ENCODE measurements around the gene LRR1.

LRR1 gene

GRCh38 chr14:49598485-49599300 lies at the start of gene LRR1:
Gene LRR1 (plus strand): TSS chr14:49598940. CDS start chr14:49599021, 81 bp downstream.
- TF ChIP-seq CTCF (IDR thresholded peaks at IDR 0.05; ENCODE audit: low read depth, low read length, missing control alignments), result peak; percentile 0
- peak within 1 kb of the TSS; percentile 94 for H3K4me3 ChIP-seq (ENCODE audit: low read depth, low read length)
- DNase-seq (ENCODE audit: low read depth), result peak; percentile 49
- in situ Hi-C loops (cut with HindIII; ENCODE audit: low sequenced_read_pairs), result no loop called here

GRCh38 chr14:49549446-49549845 lies 49.3 kb upstream of the LRR1 start:
- no peak for TF ChIP-seq CTCF (IDR thresholded peaks at IDR 0.05; ENCODE audit: low read depth, low read length, missing control alignments)
- DNase-seq (ENCODE audit: low read depth), result no peak
- in situ Hi-C loops (cut with HindIII; ENCODE audit: low sequenced_read_pairs), result no loop called here

GRCh38 chr14:49549881-49550280 lies 48.9 kb upstream of the LRR1 start:
- in situ Hi-C loops (cut with HindIII; ENCODE audit: low sequenced_read_pairs), result no loop called here
- DNase-seq (ENCODE audit: low read depth), result no peak
- TF ChIP-seq CTCF (IDR thresholded peaks at IDR 0.05; ENCODE audit: low read depth, low read length, missing control alignments), result no peak
- no peak overlapping the region for H3K4me3 ChIP-seq (ENCODE audit: low read depth, low read length)

More at GRCh38 chr14:49549446-49549845, 49.3 kb upstream of the LRR1 start:
- H3K4me3 ChIP-seq (ENCODE audit: low read depth, low read length), result no peak overlapping the region

GRCh38 chr14:49550286-49551184 lies 48.2 kb upstream of the LRR1 start:
- in situ Hi-C loops (cut with HindIII; ENCODE audit: low sequenced_read_pairs), result no loop called here
- H3K4me3 ChIP-seq (ENCODE audit: low read depth, low read length), result no peak overlapping the region
- TF ChIP-seq CTCF (IDR thresholded peaks at IDR 0.05; ENCODE audit: low read depth, low read length, missing control alignments), result peak; percentile 19
- DNase-seq (ENCODE audit: low read depth), result no peak

- in situ Hi-C loops (cut with HindIII; ENCODE audit: low sequenced_read_pairs), result no loop called here
- no peak overlapping the region for H3K4me3 ChIP-seq (ENCODE audit: low read depth, low read length)
- no peak for DNase-seq (ENCODE audit: low read depth)
- TF ChIP-seq CTCF (IDR thresholded peaks at IDR 0.05; ENCODE audit: low read depth, low read length, missing control alignments), result no peak
Measured at GRCh38 chr14:49551569-49551968, 47.2 kb upstream of the LRR1 start.

GRCh38 chr14:49553106-49553505 lies 45.6 kb upstream of the LRR1 start:
- no peak for TF ChIP-seq CTCF (IDR thresholded peaks at IDR 0.05; ENCODE audit: low read depth, low read length, missing control alignments)
- DNase-seq (ENCODE audit: low read depth), result no peak
- in situ Hi-C loops (cut with HindIII; ENCODE audit: low sequenced_read_pairs), result no loop called here
- no peak overlapping the region for H3K4me3 ChIP-seq (ENCODE audit: low read depth, low read length)

All from astrocyte of the cerebellum (primary cell).